ENCODE data around the gene SUSD4. TPM values are rescaled to one million over a fixed set of nuclear protein-coding genes. Genes with fewer than 3 reads are reported as not detected.

SUSD4 gene
- total and polyA plus RNA-seq, 9 of the 15 experiments (the other 6 are each of a cell fraction or from before 2014, with no cell fraction given): 0.06 to 1.7 (median 0.09) TPM; not detected in 4

GRCh38 chr1:223374064-223374610 lies 10.2 kb upstream of the SUSD4 start (continued):
- TF ChIP-seq THRA (IDR thresholded peaks at IDR 0.05) (no peak), ZNF696 (CRISPR knock-in tag; conservative IDR thresholded peaks at IDR 0.05) (no peak)

GRCh38 chr1:223364685-223365382 lies 858 bp upstream of the SUSD4 start:
- no peaks in the 10 kb centered on the region for H4K20me1 ChIP-seq (replicated peaks; ENCODE audit: control insufficient read depth, insufficient read depth, low read length)
- intact Hi-C loops (cut with micrococcal nuclease): no loop called here
- CTCF ChIA-PET (ENCODE audit: low intra/inter-chr PET ratio): no interaction called here
- H3K9ac ChIP-seq (ENCODE audit: insufficient read depth in 1 of 2, low read depth in 2 of 2, low read length in 2 of 2): 0 out of 4 replicates have a peak overlapping the region, but pooled peaks of 1 of the 2 experiments have one; percentile 9
- 6% methylated on average over 42 of the region's 55 CpGs for WGBS (ENCODE audit: insufficient coverage, low coverage, missing lambda C conversion rate)
- H3K9me1 ChIP-seq (ENCODE audit: control insufficient read depth, insufficient read depth, low read length): no peaks in the 10 kb centered on the region
- POLR2A ChIA-PET: interaction anchor here (0.7 to 1.6 kb wide), 6 partner anchors 10 to 238 kb away, joined by 3 to 5 read pairs (median 4); no protein-coding TSS in a partner anchor
- in situ Hi-C loops (cut with MboI): no loop called here
- ATAC-seq (peak; percentile 71), DNase-seq (ENCODE audit: extremely low read depth in 1 of 4, low spot score in 3 of 4) (peak; percentile 26 to 46 (median 30)), FAIRE-seq (peak; percentile 82)
- peak overlapping the region; percentile 40 for H3K4me3 ChIP-seq
- no TSS peak for BruUV-seq (replicated peaks)
- H2AFZ ChIP-seq (ENCODE audit: low read depth, low read length): no peak overlapping the region
- peaks cover 0 to 23% of the 10 kb centered on the region in 2 experiments; a peak in 3 of 5 replicates for H3K4me1 ChIP-seq (replicated peaks in 1 of 2; ENCODE audit: control insufficient read depth in 2 of 2, insufficient read depth in 2 of 2, low read length in 2 of 2)
- H3K27me3 ChIP-seq (ENCODE audit: control insufficient read depth in 2 of 2, insufficient read depth in 2 of 2, low read length in 2 of 2): peaks cover 24 to 27% of the 10 kb centered on the region in 2 experiments
- no peaks in the 10 kb centered on the region for H3K36me3 ChIP-seq (ENCODE audit: control insufficient read depth, insufficient read depth, low read length)
- H3K9me3 ChIP-seq (replicated peaks; ENCODE audit: control insufficient read depth, insufficient read depth, low read depth, low read length): no peaks in the 10 kb centered on the region
- H3K79me2 ChIP-seq (ENCODE audit: control insufficient read depth, insufficient read depth, low read length): no peaks in the 10 kb centered on the region
- H3K27ac ChIP-seq (ENCODE audit: extremely low read depth, low read depth, low read length): no peak overlapping the region
- no peak overlapping the region; the same call in 1 of the 2 replicates for H3K4me2 ChIP-seq (ENCODE audit: insufficient read depth, low read length)
- TF ChIP-seq ZNF780A (CRISPR knock-in tag; IDR thresholded peaks at IDR 0.05): no peak
- no peak for TF ChIP-seq CREM (IDR thresholded peaks at IDR 0.05; ENCODE audit: low read depth)
- TF ChIP-seq GTF2B (IDR thresholded peaks at IDR 0.05; ENCODE audit: extremely low read depth, insufficient read length): no peak
- no peak for TF ChIP-seq ATF2 (CRISPR knock-in tag; IDR thresholded peaks at IDR 0.05)
- TF ChIP-seq TEAD4 (IDR thresholded peaks at IDR 0.05; ENCODE audit: low read length): peak; percentile 62
- no peak for TF ChIP-seq TEAD4 (CRISPR knock-in tag; IDR thresholded peaks at IDR 0.05; ENCODE audit: borderline replicate concordance)
- TF ChIP-seq ZNF354B (CRISPR knock-in tag; IDR thresholded peaks at IDR 0.05): no peak
- TF ChIP-seq ZNF707 (CRISPR knock-in tag; conservative IDR thresholded peaks at IDR 0.05): no peak
- TF ChIP-seq ARNT (IDR thresholded peaks at IDR 0.05): no peak
- peak; percentile 76 for TF ChIP-seq PCBP1 (IDR thresholded peaks at IDR 0.05; ENCODE audit: low read depth, low read length, poor library complexity, severe bottlenecking)
- no peak for TF ChIP-seq NFE2L1 (tag; IDR thresholded peaks at IDR 0.05; ENCODE audit: borderline replicate concordance, low read depth)
- no peak for TF ChIP-seq KDM2B (CRISPR knock-in tag; IDR thresholded peaks at IDR 0.05)
- TF ChIP-seq DNMT1 (IDR thresholded peaks at IDR 0.05): no peak
- no peak for TF ChIP-seq NCOA6 (IDR thresholded peaks at IDR 0.05)
- TF ChIP-seq MBD2 (IDR thresholded peaks at IDR 0.05; ENCODE audit: borderline replicate concordance, low read depth): no peak

Data from K562 (cell line).